ENCODE measurements around the gene KIAA1958.

- TF ChIP-seq EZH2phosphoT487 (IDR thresholded peaks at IDR 0.05; ENCODE audit: borderline replicate concordance) (no peak), MAX (IDR thresholded peaks at IDR 0.05) (no peak), POLR2AphosphoS5 (IDR thresholded peaks at IDR 0.05; ENCODE audit: low read depth, low read length) (no peak), CTCF (IDR thresholded peaks at IDR 0.05 in 2 of 3, conservative IDR thresholded peaks at IDR 0.05 in 1 of 3; ENCODE audit: borderline replicate concordance in 1 of 3, insufficient read depth in 1 of 3, low read depth in 2 of 3, low read length in 2 of 3) (no peak), ATF3 (IDR thresholded peaks at IDR 0.05) (no peak), POLR2A (IDR thresholded peaks at IDR 0.05; ENCODE audit: borderline replicate concordance, extremely low read depth, insufficient read depth, insufficient read length) (no peak), ZBTB33 (IDR thresholded peaks at IDR 0.05; ENCODE audit: extremely low read depth, insufficient replicate concordance, low read length) (no peak), EZH2 (IDR thresholded peaks at IDR 0.05) (no peak), SIN3A (IDR thresholded peaks at IDR 0.05; ENCODE audit: low read depth) (no peak), REST (IDR thresholded peaks at IDR 0.05; ENCODE audit: low read depth) (no peak), ELF1 (IDR thresholded peaks at IDR 0.05; ENCODE audit: borderline replicate concordance, low read depth) (no peak), SRF (IDR thresholded peaks at IDR 0.05; ENCODE audit: low read depth) (no peak), YY1 (IDR thresholded peaks at IDR 0.05; ENCODE audit: extremely low read depth, insufficient replicate concordance, low read depth, low read length) (no peak), ZNF274 (IDR thresholded peaks at IDR 0.05; ENCODE audit: low read depth, low read length) (no peak)
Measured at GRCh38 chr9:112605518-112605917, 118.9 kb downstream of the KIAA1958 start.

Data from HCT116 (cell line).